Measurements from ENCODE around the gene TBX18.
A peak's percentile ranks its signal among the peaks of the same experiment; 100 is the strongest.

TBX18 gene

DNA sequence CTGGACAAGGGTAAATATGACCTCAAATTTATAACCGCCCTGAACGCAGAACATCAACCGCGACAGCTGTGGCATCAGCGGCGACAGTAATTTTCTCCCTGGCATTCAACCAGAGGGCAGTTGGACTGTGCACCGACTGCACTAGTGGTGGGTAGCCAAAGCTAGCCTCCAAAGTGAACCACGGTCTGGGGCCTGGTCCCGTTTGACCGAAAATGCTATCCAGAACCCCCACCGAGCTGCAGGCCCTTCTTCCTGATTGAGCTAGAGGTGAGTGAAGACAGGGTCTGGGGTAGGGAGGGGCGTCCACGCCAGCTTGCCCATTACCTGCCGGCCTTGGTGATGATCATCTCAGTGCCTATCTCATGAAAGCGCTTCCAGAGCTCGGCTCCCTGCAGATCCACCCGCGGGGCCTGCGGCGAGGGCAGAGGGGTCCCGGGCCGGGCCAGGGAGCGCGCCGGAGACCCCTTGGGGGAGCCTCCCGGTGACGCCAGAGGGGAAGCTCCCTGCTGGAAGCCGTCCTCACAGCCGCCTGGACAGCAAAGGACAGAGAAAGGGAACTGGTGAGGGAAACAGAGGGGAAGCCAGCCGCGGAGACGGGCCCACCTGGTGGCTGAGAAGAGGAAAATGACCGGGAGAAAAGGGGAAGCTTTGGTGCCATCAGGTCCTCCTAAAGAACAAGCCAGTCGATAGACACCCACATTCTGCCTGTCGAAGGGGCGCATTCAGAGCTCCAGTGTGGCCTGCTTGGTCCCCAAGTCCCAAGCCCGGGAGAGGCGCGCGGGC lies 2.0 kb downstream of the TBX18 start:
- no peak for FAIRE-seq
- DNase-seq (ENCODE audit: insufficient read length), result no peak
- no peak for TF ChIP-seq TAF1 (IDR thresholded peaks at IDR 0.05; ENCODE audit: borderline replicate concordance, low read depth, low read length)
- TF ChIP-seq POLR2A (IDR thresholded peaks at IDR 0.05; ENCODE audit: low read depth, low read length), result no peak
- TF ChIP-seq POLR2AphosphoS5 (IDR thresholded peaks at IDR 0.05; ENCODE audit: low read depth, low read length), result no peak

- DNase-seq (ENCODE audit: insufficient read length), result no peak
- TF ChIP-seq POLR2A (IDR thresholded peaks at IDR 0.05; ENCODE audit: low read depth, low read length) (no peak), POLR2AphosphoS5 (IDR thresholded peaks at IDR 0.05; ENCODE audit: low read depth, low read length) (no peak), TAF1 (IDR thresholded peaks at IDR 0.05; ENCODE audit: borderline replicate concordance, low read depth, low read length) (no peak)
- no peak for FAIRE-seq
Measured at GRCh38 chr6:84758486-84758885, 5.9 kb downstream of the TBX18 start.

- FAIRE-seq, result no peak
- no peak for TF ChIP-seq POLR2A (IDR thresholded peaks at IDR 0.05; ENCODE audit: low read depth, low read length)
- no peak for TF ChIP-seq POLR2AphosphoS5 (IDR thresholded peaks at IDR 0.05; ENCODE audit: low read depth, low read length)
- no peak for TF ChIP-seq TAF1 (IDR thresholded peaks at IDR 0.05; ENCODE audit: borderline replicate concordance, low read depth, low read length)
- no peak for DNase-seq (ENCODE audit: insufficient read length)
Measured at GRCh38 chr6:84756877-84757276, 7.5 kb downstream of the TBX18 start.

DNA sequence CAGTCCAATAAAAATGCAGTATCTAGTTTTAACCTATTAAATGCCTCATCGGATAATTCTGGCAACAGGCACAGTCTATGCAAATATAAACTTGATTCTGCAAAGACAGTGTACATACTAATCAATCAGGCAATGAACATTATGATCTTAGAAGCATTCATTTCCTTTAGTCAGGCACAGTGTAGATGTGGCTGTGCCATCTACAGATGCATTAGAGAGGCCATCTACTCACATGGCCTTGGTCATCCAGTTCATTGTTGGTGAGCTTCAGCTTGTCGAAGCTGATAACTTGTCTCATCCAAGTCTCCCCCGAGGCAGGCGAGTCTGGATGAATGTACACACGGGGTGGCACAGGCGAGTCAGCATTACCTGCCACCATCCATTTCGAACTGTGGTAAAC lies 7.9 kb downstream of the TBX18 start:
- TF ChIP-seq POLR2A (IDR thresholded peaks at IDR 0.05; ENCODE audit: low read depth, low read length) (no peak), TAF1 (IDR thresholded peaks at IDR 0.05; ENCODE audit: borderline replicate concordance, low read depth, low read length) (no peak), POLR2AphosphoS5 (IDR thresholded peaks at IDR 0.05; ENCODE audit: low read depth, low read length) (no peak)
- peak; percentile 44 for FAIRE-seq

DNA sequence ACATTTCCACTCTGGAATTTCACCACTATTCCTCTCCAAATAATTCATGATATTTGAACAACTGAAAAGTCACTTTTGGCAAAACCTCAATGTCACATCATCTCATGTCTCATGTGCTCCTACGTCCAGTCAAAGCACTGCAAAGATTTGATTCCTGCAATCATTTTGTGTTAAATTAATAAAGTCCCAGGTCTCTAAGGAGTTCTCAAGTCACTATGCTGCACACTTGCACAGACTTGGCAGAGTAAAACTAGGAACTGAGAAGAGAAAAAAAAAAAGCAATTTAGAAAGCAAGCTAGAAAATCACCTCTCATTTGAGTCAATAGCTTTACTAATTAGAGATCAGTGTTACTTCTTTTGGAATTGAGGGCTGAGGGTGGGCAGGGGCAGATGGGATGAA lies 11.2 kb downstream of the TBX18 start:
- no peak for TF ChIP-seq POLR2A (IDR thresholded peaks at IDR 0.05; ENCODE audit: low read depth, low read length)
- no peak for TF ChIP-seq POLR2AphosphoS5 (IDR thresholded peaks at IDR 0.05; ENCODE audit: low read depth, low read length)
- no peak for TF ChIP-seq TAF1 (IDR thresholded peaks at IDR 0.05; ENCODE audit: borderline replicate concordance, low read depth, low read length)
- DNase-seq (ENCODE audit: insufficient read length) (no peak), FAIRE-seq (no peak)

More for the DNA sequence above, 7.9 kb downstream of the TBX18 start:
- DNase-seq (ENCODE audit: insufficient read length), result no peak

- DNase-seq (ENCODE audit: insufficient read length), result no peak
- TF ChIP-seq TAF1 (IDR thresholded peaks at IDR 0.05; ENCODE audit: borderline replicate concordance, low read depth, low read length) (no peak), POLR2A (IDR thresholded peaks at IDR 0.05; ENCODE audit: low read depth, low read length) (no peak), POLR2AphosphoS5 (IDR thresholded peaks at IDR 0.05; ENCODE audit: low read depth, low read length) (no peak)
- no peak for FAIRE-seq
Measured at GRCh38 chr6:84752118-84752850, 12.1 kb downstream of the TBX18 start.

DNA sequence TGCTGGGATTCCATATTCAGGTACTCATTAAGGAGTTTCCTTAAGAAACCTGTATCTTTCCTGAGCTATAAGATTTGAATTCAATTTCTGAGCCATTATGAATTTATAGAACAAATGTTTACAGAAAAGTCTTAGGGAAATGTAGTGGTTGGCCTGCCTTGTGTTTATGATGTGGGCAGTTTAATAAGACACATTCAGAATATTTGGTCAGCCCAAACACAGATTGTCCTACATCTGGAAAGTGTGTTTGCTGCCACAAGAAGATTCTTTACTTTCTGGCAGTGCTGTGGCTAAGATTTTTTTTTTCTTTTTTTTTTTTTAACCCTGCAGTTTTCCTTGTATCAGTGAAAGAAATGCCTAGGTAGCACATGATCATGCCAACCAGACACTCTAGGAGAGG lies 15.2 kb downstream of the TBX18 start:
- FAIRE-seq, result no peak
- no peak for DNase-seq (ENCODE audit: insufficient read length)
- no peak for TF ChIP-seq TAF1 (IDR thresholded peaks at IDR 0.05; ENCODE audit: borderline replicate concordance, low read depth, low read length)
- no peak for TF ChIP-seq POLR2A (IDR thresholded peaks at IDR 0.05; ENCODE audit: low read depth, low read length)
- no peak for TF ChIP-seq POLR2AphosphoS5 (IDR thresholded peaks at IDR 0.05; ENCODE audit: low read depth, low read length)

GRCh38 chr6:84748376-84748775 lies 16.0 kb downstream of the TBX18 start:
- DNase-seq (ENCODE audit: insufficient read length) (no peak), FAIRE-seq (no peak)
- TF ChIP-seq POLR2AphosphoS5 (IDR thresholded peaks at IDR 0.05; ENCODE audit: low read depth, low read length), result no peak
- no peak for TF ChIP-seq TAF1 (IDR thresholded peaks at IDR 0.05; ENCODE audit: borderline replicate concordance, low read depth, low read length)
- TF ChIP-seq POLR2A (IDR thresholded peaks at IDR 0.05; ENCODE audit: low read depth, low read length), result no peak

- no peak for DNase-seq (ENCODE audit: insufficient read length)
- no peak for TF ChIP-seq POLR2AphosphoS5 (IDR thresholded peaks at IDR 0.05; ENCODE audit: low read depth, low read length)
- TF ChIP-seq POLR2A (IDR thresholded peaks at IDR 0.05; ENCODE audit: low read depth, low read length), result no peak
- TF ChIP-seq TAF1 (IDR thresholded peaks at IDR 0.05; ENCODE audit: borderline replicate concordance, low read depth, low read length), result no peak
- no peak for FAIRE-seq
Measured at GRCh38 chr6:84743616-84744015, 20.8 kb downstream of the TBX18 start.

DNA sequence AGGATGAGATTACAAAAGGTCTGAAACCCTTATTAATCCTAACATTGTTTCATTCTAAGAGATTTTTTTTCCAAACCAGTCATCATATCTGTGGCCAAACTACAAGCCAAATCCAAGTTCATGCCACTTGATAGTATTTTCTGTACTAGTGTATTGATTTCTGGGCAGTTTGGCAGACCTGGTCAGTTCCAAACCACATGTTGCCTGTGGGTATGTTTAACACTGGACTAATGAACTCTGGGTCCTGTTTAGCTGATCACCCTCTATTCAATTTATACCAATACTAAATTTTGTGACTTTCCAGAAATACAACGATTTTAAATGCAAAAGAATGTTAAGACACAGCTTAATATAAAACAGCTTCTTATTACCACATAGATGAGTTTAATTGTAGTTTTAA lies 24.0 kb downstream of the TBX18 start:
- no peak for DNase-seq (ENCODE audit: insufficient read length)
- TF ChIP-seq POLR2A (IDR thresholded peaks at IDR 0.05; ENCODE audit: low read depth, low read length) (no peak), POLR2AphosphoS5 (IDR thresholded peaks at IDR 0.05; ENCODE audit: low read depth, low read length) (no peak), TAF1 (IDR thresholded peaks at IDR 0.05; ENCODE audit: borderline replicate concordance, low read depth, low read length) (no peak)
- FAIRE-seq, result no peak

DNA sequence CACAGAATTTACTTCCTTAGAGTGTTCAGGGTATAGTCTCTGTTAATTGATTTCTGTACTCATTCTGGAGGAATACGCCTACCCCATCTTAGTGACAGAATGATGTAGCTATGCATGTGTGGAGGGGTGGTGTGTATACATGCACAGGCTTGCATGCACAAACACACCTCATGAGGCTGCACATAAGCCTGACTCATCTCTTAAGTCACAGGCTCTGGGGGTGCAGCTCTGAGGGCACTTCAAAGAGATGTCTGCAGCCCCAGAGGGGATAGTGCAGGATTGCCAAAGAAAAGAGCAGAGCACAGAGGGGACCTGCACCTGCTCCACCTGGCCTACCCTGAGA lies 24.6 kb downstream of the TBX18 start:
- TF ChIP-seq TAF1 (IDR thresholded peaks at IDR 0.05; ENCODE audit: borderline replicate concordance, low read depth, low read length) (no peak), POLR2AphosphoS5 (IDR thresholded peaks at IDR 0.05; ENCODE audit: low read depth, low read length) (no peak), POLR2A (IDR thresholded peaks at IDR 0.05; ENCODE audit: low read depth, low read length) (no peak)

More for the DNA sequence above, 24.6 kb downstream of the TBX18 start:
- DNase-seq (ENCODE audit: insufficient read length), result no peak
- no peak for FAIRE-seq
